Type B pancreatic cell (in vitro differentiated cells): ENCODE results near the gene SLC44A5. TPM values are rescaled to one million over a fixed set of nuclear protein-coding genes. Genes with fewer than 3 reads are reported as not detected.

Experiments
- DNase-seq: peaks from one replicate; pipeline ENCODE4 v3.0.0; 2021; ENCODE audit warnings: mixed read lengths; ENCODE audit not compliant: unreplicated experiment; ENCODE audit errors: extremely low spot score
- H3K27ac Mint-ChIP-seq: 2 replicates; pipeline ENCODE4 v1.8.0; 2021; ENCODE audit warnings: mild to moderate bottlenecking, mixed read lengths
- H3K27me3 Mint-ChIP-seq: 2 replicates; pipeline ENCODE4 v1.8.0; 2021; ENCODE audit warnings: mixed read lengths
- H3K36me3 Mint-ChIP-seq: 2 replicates; pipeline ENCODE4 v1.8.0; 2021; ENCODE audit warnings: mixed read lengths
- H3K4me1 Mint-ChIP-seq: one replicate; pipeline ENCODE4 v1.8.0; 2021; ENCODE audit warnings: mixed read lengths; ENCODE audit not compliant: unreplicated experiment
- H3K4me3 Mint-ChIP-seq: 2 replicates; pipeline ENCODE4 v1.8.0; 2021; ENCODE audit warnings: mild to moderate bottlenecking, mixed read lengths
- H3K9me3 Mint-ChIP-seq: 2 replicates; pipeline ENCODE4 v1.8.0; 2021; ENCODE audit warnings: mixed read lengths
- CTCF ChIP-seq: fragments of 200-600 bp; sonication (generic); conservative IDR thresholded peaks from 2 replicates; pipeline ENCODE4 v1.5.0; 2021; ENCODE audit warnings: antibody characterized with exemption, mild to moderate bottlenecking
- total RNA-seq: library from RNA; stranded (reverse); gene quantifications from 2 replicates; pipeline ENCODE4 v1.2.1, GENCODE V29; 2021; ENCODE audit warnings: low replicate concordance

The SLC44A5 gene
- total RNA-seq, 1 donor from 2014 or later, result 2.4 TPM

- TF ChIP-seq CTCF, result no peak
- Mint-ChIP-seq H3K36me3 (no peaks in the 10 kb centered on the region), H3K9me3 (no peaks in the 10 kb centered on the region), H3K4me3 (no peak overlapping the region), H3K27ac (no peak overlapping the region), H3K27me3 (no peaks in the 10 kb centered on the region), H3K4me1 (peaks cover 5% of the 10 kb centered on the region)
- DNase-seq, result no peak
These were observed 107.5 kb downstream of the SLC44A5 start for GRCh38 chr1:75503221-75503974.

GRCh38 chr1:75502776-75503175 is 108.1 kb downstream of the SLC44A5 start:
- H3K27me3 Mint-ChIP-seq, result no peaks in the 10 kb centered on the region
- no peak overlapping the region for H3K27ac Mint-ChIP-seq
- no peak for TF ChIP-seq CTCF
- H3K4me1 Mint-ChIP-seq, result peaks cover 5% of the 10 kb centered on the region
- H3K4me3 Mint-ChIP-seq, result no peak overlapping the region
- no peak for DNase-seq
- H3K9me3 Mint-ChIP-seq, result no peaks in the 10 kb centered on the region
- no peaks in the 10 kb centered on the region for H3K36me3 Mint-ChIP-seq

- Mint-ChIP-seq H3K27ac (no peak overlapping the region), H3K27me3 (no peaks in the 10 kb centered on the region), H3K36me3 (no peaks in the 10 kb centered on the region), H3K9me3 (no peaks in the 10 kb centered on the region), H3K4me1 (peaks cover 5% of the 10 kb centered on the region), H3K4me3 (no peak overlapping the region)
- TF ChIP-seq CTCF, result no peak
- no peak for DNase-seq
These were observed 109.2 kb downstream of the SLC44A5 start for GRCh38 chr1:75501577-75502295.

GRCh38 chr1:75492011-75492410 is 118.9 kb downstream of the SLC44A5 start:
- DNase-seq, result no peak
- peaks cover 7% of the 10 kb centered on the region for H3K4me1 Mint-ChIP-seq
- no peak overlapping the region for H3K27ac Mint-ChIP-seq
- H3K27me3 Mint-ChIP-seq, result no peaks in the 10 kb centered on the region
- H3K4me3 Mint-ChIP-seq, result no peak overlapping the region
- peaks cover 6% of the 10 kb centered on the region for H3K9me3 Mint-ChIP-seq
- no peaks in the 10 kb centered on the region for H3K36me3 Mint-ChIP-seq
- TF ChIP-seq CTCF, result no peak

- TF ChIP-seq CTCF, result no peak
- DNase-seq, result no peak
- Mint-ChIP-seq H3K4me3 (no peak overlapping the region), H3K9me3 (peaks cover 3% of the 10 kb centered on the region), H3K4me1 (peaks cover 7% of the 10 kb centered on the region), H3K27ac (no peak overlapping the region), H3K27me3 (no peaks in the 10 kb centered on the region), H3K36me3 (no peaks in the 10 kb centered on the region)
These were observed 123.5 kb downstream of the SLC44A5 start for GRCh38 chr1:75487399-75487798.
